Upper lobe of right lung (tissue), 1 donor: ENCODE measurements around the gene SLC22A12. TPM values are rescaled to one million over a fixed set of nuclear protein-coding genes. Genes with fewer than 3 reads are reported as not detected.

Source experiments
- ATAC-seq: fragments of 200-7000 bp; cut with Tn5 transposase; one replicate; pipeline ENCODE4 v1.9.1; 2020; ENCODE audit warnings: mild to moderate bottlenecking, moderate library complexity
- DNase-seq: peaks from one replicate; pipeline ENCODE4 v3.0.0-alpha.2; 2020
- H3K27ac ChIP-seq: fragments of 200-600 bp; one replicate; pipeline ENCODE4 v1.8.0; 2022
- H3K27me3 ChIP-seq: fragments of 200-600 bp; one replicate; pipeline ENCODE4 v1.8.0; 2022; ENCODE audit warnings: mild to moderate bottlenecking
- H3K36me3 ChIP-seq: fragments of 200-600 bp; one replicate; pipeline ENCODE4 v1.8.0; 2022
- H3K4me1 ChIP-seq: fragments of 200-600 bp; one replicate; pipeline ENCODE4 v1.8.0; 2022
- H3K4me3 ChIP-seq: fragments of 200-600 bp; one replicate; pipeline ENCODE4 v1.8.0; 2022; ENCODE audit warnings: mild to moderate bottlenecking
- H3K9me3 ChIP-seq: fragments of 200-600 bp; one replicate; pipeline ENCODE4 v1.8.0; 2022
- CTCF ChIP-seq: fragments of 200-600 bp; IDR thresholded peaks from one replicate; pipeline ENCODE4 v1.8.0; 2022; ENCODE audit warnings: antibody characterized with exemption
- intact Hi-C: fragments of 100-400 bp; cut with DNase I; formaldehyde crosslinking; loops from one replicate; pipeline ENCODE4 v1.11.0; 2022
- total RNA-seq: library from RNA; stranded (reverse); fragmentation: NEBNext Ultra II Directional; extraction: Animal tissue kit (Norgen Biotek cat#: 25700); gene quantifications from one replicate; pipeline ENCODE4 v1.2.1, GENCODE V29; 2021
- donor health status: DM: no; HTN: yes; CAD: no; lungs with severe emphysema.

SLC22A12 gene
- total RNA-seq, 1 donor from 2014 or later = not detected

GRCh38 chr11:64633555-64634159, 42.6 kb downstream of the SLC22A12 start:
- no peak for ATAC-seq
- no peak for DNase-seq
- peaks cover 39% of the 10 kb centered on the region for H3K27me3 ChIP-seq

GRCh38 chr11:64637334-64638017, 46.5 kb downstream of the SLC22A12 start:
- H3K9me3 ChIP-seq = no peaks in the 10 kb centered on the region
- ATAC-seq (no peak), DNase-seq (no peak)
- no peaks in the 10 kb centered on the region for H3K4me1 ChIP-seq
- peaks cover 69% of the 10 kb centered on the region for H3K27me3 ChIP-seq
- intact Hi-C loops = no loop called here
- H3K27ac ChIP-seq = no peak overlapping the region
- no peaks in the 10 kb centered on the region for H3K36me3 ChIP-seq
- H3K4me3 ChIP-seq = no peak overlapping the region
- TF ChIP-seq CTCF = no peak

More at GRCh38 chr11:64633555-64634159, 42.6 kb downstream of the SLC22A12 start:
- Histone ChIP-seq H3K4me1 (no peaks in the 10 kb centered on the region), H3K27ac (no peak overlapping the region), H3K9me3 (no peaks in the 10 kb centered on the region), H3K4me3 (no peak overlapping the region), H3K36me3 (no peaks in the 10 kb centered on the region)
- no peak for TF ChIP-seq CTCF
- intact Hi-C loops = no loop called here

- Histone ChIP-seq H3K4me3 (no peak overlapping the region), H3K27me3 (peaks cover 69% of the 10 kb centered on the region), H3K9me3 (no peaks in the 10 kb centered on the region), H3K36me3 (no peaks in the 10 kb centered on the region), H3K27ac (no peak overlapping the region), H3K4me1 (no peaks in the 10 kb centered on the region)
- no peak for TF ChIP-seq CTCF
- intact Hi-C loops = no loop called here
- ATAC-seq (no peak), DNase-seq (no peak)
Observed at GRCh38 chr11:64638018-64638665, 47.1 kb downstream of the SLC22A12 start.

- intact Hi-C loops = no loop called here
- no peak for ATAC-seq
- Histone ChIP-seq H3K9me3 (no peaks in the 10 kb centered on the region), H3K36me3 (no peaks in the 10 kb centered on the region), H3K4me1 (no peaks in the 10 kb centered on the region), H3K27me3 (peaks cover 71% of the 10 kb centered on the region), H3K27ac (no peak overlapping the region), H3K4me3 (no peak overlapping the region)
- no peak for TF ChIP-seq CTCF
- DNase-seq = no peak
Observed at GRCh38 chr11:64638829-64639228, 47.8 kb downstream of the SLC22A12 start.

GRCh38 chr11:64639885-64640284, 48.9 kb downstream of the SLC22A12 start:
- TF ChIP-seq CTCF = no peak
- DNase-seq = no peak
- no peak for ATAC-seq
- Histone ChIP-seq H3K36me3 (no peaks in the 10 kb centered on the region), H3K4me3 (no peak overlapping the region), H3K9me3 (no peaks in the 10 kb centered on the region), H3K4me1 (no peaks in the 10 kb centered on the region), H3K27ac (no peak overlapping the region), H3K27me3 (peaks cover 75% of the 10 kb centered on the region)
- intact Hi-C loops = no loop called here
